Natural killer cell treated with Interleukin-12 subunit alpha and Interleukin-12 subunit beta and Interleukin-15 and Interleukin-18, amount 100 ng/mL, for 72 hours (primary cell): ENCODE results near the gene CYB5A. TPM values are rescaled to one million over a fixed set of nuclear protein-coding genes. Genes with fewer than 3 reads are reported as not detected.
"Not testable (repeated sequence)": the region's sequence is repeated elsewhere in the genome, so short reads cannot be mapped to it uniquely, and the experiment has no call there.

ENCODE experiments used
- ATAC-seq, 2 donors: fragments of 150-1000 bp; cut with Tn5 transposase in 1 of 2; sonication (Bioruptor Pico), chemical (Tn5 transposase) in 1 of 2; 2 replicates each; pipeline ENCODE4 v1.10.0; 2021
- DNase-seq: peaks from one replicate; pipeline ENCODE4 v3.0.0; 2022; ENCODE audit warnings: low spot score
- H3K27ac Mint-ChIP-seq, 2 donors: 1 replicate in 1 of 2; 2 replicates in 1 of 2; pipeline ENCODE4 v1.8.0; 2022; ENCODE audit warnings: mixed read lengths in 2 of 2, mild to moderate bottlenecking in 1 of 2, moderate library complexity in 1 of 2
- H3K27me3 Mint-ChIP-seq, 2 donors: 1 replicate in 1 of 2; 2 replicates in 1 of 2; pipeline ENCODE4 v1.8.0; 2022; ENCODE audit warnings: mixed read lengths in 2 of 2
- H3K36me3 Mint-ChIP-seq: one replicate; pipeline ENCODE4 v1.8.0; 2022; ENCODE audit warnings: mixed read lengths
- H3K4me1 Mint-ChIP-seq, 2 donors: 1 replicate in 1 of 2; 2 replicates in 1 of 2; pipeline ENCODE4 v1.8.0; 2022; ENCODE audit warnings: low read depth in 2 of 2, mixed read lengths in 2 of 2, mild to moderate bottlenecking in 1 of 2
- H3K4me3 Mint-ChIP-seq: one replicate; pipeline ENCODE4 v1.8.0; 2022; ENCODE audit warnings: mixed read lengths
- H3K9me3 Mint-ChIP-seq: 2 replicates; pipeline ENCODE4 v1.8.0; 2022; ENCODE audit warnings: mixed read lengths
- total RNA-seq, 2 donors: library from RNA; stranded (reverse); gene quantifications; one replicate each; pipeline ENCODE4 v1.2.3, GENCODE V29; 2022

The CYB5A gene
- total RNA-seq, 2 donors from 2014 or later = 27.2 to 55.6 TPM

- no peak within 1 kb of the TSS for H3K27ac Mint-ChIP-seq
- ATAC-seq (no peak), DNase-seq (no peak)
- no peaks in the 10 kb centered on the region for H3K4me1 Mint-ChIP-seq
- no peaks in the 10 kb centered on the region for H3K36me3 Mint-ChIP-seq
- peaks cover 11 to 21% of the 10 kb centered on the region in 2 donors for H3K27me3 Mint-ChIP-seq
- H3K4me3 Mint-ChIP-seq = no peak within 1 kb of the TSS
- H3K9me3 Mint-ChIP-seq = no peaks in the 10 kb centered on the region
Observed at GRCh38 chr18:74315464-74316256, 23.9 kb upstream of the CYB5A start, which contains the start of gene C18orf63. Gene C18orf63, plus strand, starts transcription at chr18:74315839. Its CDS starts 2,027 bp downstream, at chr18:74317866.

- Mint-ChIP-seq H3K36me3 (no peaks in the 10 kb centered on the region), H3K4me1 (peaks cover 0 to 4% of the 10 kb centered on the region in 2 donors), H3K27me3 (peaks cover 15 to 25% of the 10 kb centered on the region in 2 donors), H3K9me3 (no peaks in the 10 kb centered on the region), H3K4me3 (no peak overlapping the region), H3K27ac (no peak overlapping the region)
- ATAC-seq = no peak
- DNase-seq = no peak
Observed at GRCh38 chr18:74314759-74315463, 23.1 kb upstream of the CYB5A start.

GRCh38 chr18:74311000-74311399 is 19.2 kb upstream of the CYB5A start:
- peaks cover 23 to 44% of the 10 kb centered on the region in 2 donors for H3K27me3 Mint-ChIP-seq
- peaks cover 0 to 4% of the 10 kb centered on the region in 2 donors for H3K4me1 Mint-ChIP-seq
- H3K27ac Mint-ChIP-seq = no peak overlapping the region

GRCh38 chr18:74310411-74310810 is 18.6 kb upstream of the CYB5A start:
- H3K4me3 Mint-ChIP-seq = no peak overlapping the region
- no peaks in the 10 kb centered on the region for H3K36me3 Mint-ChIP-seq
- H3K9me3 Mint-ChIP-seq = no peaks in the 10 kb centered on the region
- ATAC-seq (peak in 1 of 2 donors; percentile 45), DNase-seq (no peak)
- H3K27me3 Mint-ChIP-seq = peaks cover 27 to 50% of the 10 kb centered on the region in 2 donors
- H3K4me1 Mint-ChIP-seq = peaks cover 0 to 4% of the 10 kb centered on the region in 2 donors
- H3K27ac Mint-ChIP-seq = no peak overlapping the region

More at GRCh38 chr18:74311000-74311399, 19.2 kb upstream of the CYB5A start:
- H3K9me3 Mint-ChIP-seq = no peaks in the 10 kb centered on the region
- no peaks in the 10 kb centered on the region for H3K36me3 Mint-ChIP-seq
- DNase-seq = no peak
- ATAC-seq = no peak
- no peak overlapping the region for H3K4me3 Mint-ChIP-seq

GRCh38 chr18:74303936-74304335 is 12.2 kb upstream of the CYB5A start:
- H3K27ac Mint-ChIP-seq = no peak overlapping the region
- no peaks in the 10 kb centered on the region for H3K9me3 Mint-ChIP-seq
- DNase-seq (no peak), ATAC-seq (no peak)
- no peak overlapping the region for H3K4me3 Mint-ChIP-seq
- peaks cover 35 to 69% of the 10 kb centered on the region in 2 donors for H3K27me3 Mint-ChIP-seq
- H3K36me3 Mint-ChIP-seq = no peaks in the 10 kb centered on the region
- no peaks in the 10 kb centered on the region for H3K4me1 Mint-ChIP-seq

- H3K27me3 Mint-ChIP-seq = peaks cover 36 to 69% of the 10 kb centered on the region in 2 donors
Observed at GRCh38 chr18:74303306-74303705, 11.5 kb upstream of the CYB5A start.

GRCh38 chr18:74299746-74300145 is 8.0 kb upstream of the CYB5A start:
- H3K4me3 Mint-ChIP-seq = no peak overlapping the region
- DNase-seq = no peak
- H3K27me3 Mint-ChIP-seq = peaks cover 18 to 38% of the 10 kb centered on the region in 2 donors
- H3K27ac Mint-ChIP-seq = no peak overlapping the region
- H3K9me3 Mint-ChIP-seq = no peaks in the 10 kb centered on the region
- H3K36me3 Mint-ChIP-seq = no peaks in the 10 kb centered on the region
- no peak for ATAC-seq
- no peaks in the 10 kb centered on the region for H3K4me1 Mint-ChIP-seq

More at GRCh38 chr18:74303306-74303705, 11.5 kb upstream of the CYB5A start:
- H3K4me3 Mint-ChIP-seq = no peak overlapping the region
- ATAC-seq = no peak
- no peaks in the 10 kb centered on the region for H3K9me3 Mint-ChIP-seq
- H3K36me3 Mint-ChIP-seq = no peaks in the 10 kb centered on the region
- DNase-seq = no peak
- no peak overlapping the region for H3K27ac Mint-ChIP-seq
- no peaks in the 10 kb centered on the region for H3K4me1 Mint-ChIP-seq

- ATAC-seq = no peak
- no peaks in the 10 kb centered on the region for H3K4me1 Mint-ChIP-seq
- no peaks in the 10 kb centered on the region for H3K9me3 Mint-ChIP-seq
- H3K27me3 Mint-ChIP-seq = peaks cover 15 to 32% of the 10 kb centered on the region in 2 donors
- H3K4me3 Mint-ChIP-seq = no peak overlapping the region
- H3K27ac Mint-ChIP-seq = no peak overlapping the region
- no peaks in the 10 kb centered on the region for H3K36me3 Mint-ChIP-seq
- no peak for DNase-seq
Observed at GRCh38 chr18:74299162-74299561, 7.4 kb upstream of the CYB5A start.

GRCh38 chr18:74294526-74294925 is 2.8 kb upstream of the CYB5A start:
- Mint-ChIP-seq H3K4me1 (peaks cover 6 to 18% of the 10 kb centered on the region in 2 donors), H3K27me3 (peaks cover 3% of the 10 kb centered on the region in 2 donors), H3K4me3 (no peak overlapping the region), H3K27ac (no peak overlapping the region), H3K9me3 (no peaks in the 10 kb centered on the region), H3K36me3 (no peaks in the 10 kb centered on the region)
- DNase-seq (no peak), ATAC-seq (no peak)

GRCh38 chr18:74292982-74293381 is 1.2 kb upstream of the CYB5A start:
- H3K4me1 Mint-ChIP-seq = peaks cover 6 to 18% of the 10 kb centered on the region in 2 donors
- DNase-seq, H3K27me3 Mint-ChIP-seq, H3K36me3 Mint-ChIP-seq, H3K27ac Mint-ChIP-seq, H3K4me3 Mint-ChIP-seq, ATAC-seq, H3K9me3 Mint-ChIP-seq: not testable (repeated sequence)

GRCh38 chr18:74292541-74292858 is 737 bp upstream of the CYB5A start:
- no peak for DNase-seq
- peak overlapping the region; percentile 64 to 85 for H3K27ac Mint-ChIP-seq
- peaks cover 6 to 18% of the 10 kb centered on the region in 2 donors for H3K4me1 Mint-ChIP-seq
- no peaks in the 10 kb centered on the region for H3K36me3 Mint-ChIP-seq
- no peak for ATAC-seq
- H3K4me3 Mint-ChIP-seq = no peak overlapping the region
- H3K27me3 Mint-ChIP-seq = no peaks in the 10 kb centered on the region
- H3K9me3 Mint-ChIP-seq = no peaks in the 10 kb centered on the region

GRCh38 chr18:74291472-74291770 is 342 bp downstream of the CYB5A start:
- DNase-seq = no peak
- Mint-ChIP-seq H3K27me3 (no peaks in the 10 kb centered on the region), H3K4me1 (peaks cover 6 to 18% of the 10 kb centered on the region in 2 donors), H3K9me3 (no peaks in the 10 kb centered on the region), H3K27ac (peak overlapping the region; percentile 64 to 85), H3K36me3 (no peaks in the 10 kb centered on the region), H3K4me3 (no peak overlapping the region)
- ATAC-seq = no peak

- no peaks in the 10 kb centered on the region for H3K9me3 Mint-ChIP-seq
- DNase-seq = no peak
Observed at GRCh38 chr18:74290794-74291471, 830 bp downstream of the CYB5A start.

GRCh38 chr18:74290021-74290420 is 1.7 kb downstream of the CYB5A start:
- H3K27me3 Mint-ChIP-seq = no peaks in the 10 kb centered on the region
- H3K36me3 Mint-ChIP-seq = no peaks in the 10 kb centered on the region
- ATAC-seq (no peak), DNase-seq (no peak)
- no peak overlapping the region for H3K4me3 Mint-ChIP-seq
- H3K27ac Mint-ChIP-seq = no peak overlapping the region
- H3K9me3 Mint-ChIP-seq = no peaks in the 10 kb centered on the region
- peaks cover 6 to 18% of the 10 kb centered on the region in 2 donors for H3K4me1 Mint-ChIP-seq

More at GRCh38 chr18:74290794-74291471, 830 bp downstream of the CYB5A start:
- Mint-ChIP-seq H3K27ac (no peak overlapping the region), H3K36me3 (no peaks in the 10 kb centered on the region), H3K27me3 (no peaks in the 10 kb centered on the region), H3K4me3 (peak overlapping the region; percentile 61), H3K4me1 (peaks cover 6 to 18% of the 10 kb centered on the region in 2 donors)
- ATAC-seq = no peak
